Body of pancreas (tissue), 4 donors: ENCODE results near the gene RBBP8NL. TPM values are rescaled to one million over a fixed set of nuclear protein-coding genes. Genes with fewer than 3 reads are reported as not detected.

Experiments
- ATAC-seq: fragments of 150-250 bp; one replicate; pipeline ENCODE4 v1.9.1; 2016
- DNase-seq, 4 donors: peaks; one replicate each; pipeline ENCODE4 v3.0.0-alpha.2; 2019
- H3K27ac ChIP-seq, 4 donors: fragments of 200-600 bp; sonication (generic); 1 replicate in 3 of 4; 2 replicates in 1 of 4; pipeline versions ENCODE4 v1.5.1 to v1.6.1; 2016 to 2019; ENCODE audit warnings: mild to moderate bottlenecking in 1 of 4, mixed read lengths in 1 of 4, moderate library complexity in 1 of 4
- H3K27me3 ChIP-seq, 2 donors: fragments of 200-600 bp; sonication (generic); one replicate each; pipeline ENCODE4 v1.6.0; 2016; ENCODE audit warnings: mild to moderate bottlenecking in 1 of 2
- H3K36me3 ChIP-seq, 2 donors: fragments of 200-600 bp; sonication (generic); replicated peaks in 1 of 2; 2 replicates each; pipeline ENCODE4 v1.5.1; 2016; ENCODE audit warnings: low read depth in 2 of 2; ENCODE audit not compliant: insufficient read depth in 1 of 2
- H3K4me1 ChIP-seq: fragments of 200-600 bp; sonication (generic); one replicate; pipeline ENCODE4 v1.6.0; 2016
- H3K4me3 ChIP-seq, 2 donors: fragments of 200-600 bp; sonication (generic); 1 replicate in 1 of 2; 2 replicates in 1 of 2; pipeline ENCODE4 v1.5.1; 2016 to 2019
- H3K9me3 ChIP-seq, 3 donors: fragments of 200-600 bp; sonication (generic); 1 replicate in 2 of 3; 2 replicates in 1 of 3; pipeline ENCODE4 v1.5.1; 2016
- POLR2A ChIP-seq, 3 donors: fragments of 450-650 bp; IDR thresholded peaks; one replicate each; pipeline ENCODE4 v1.6.1; 2016; ENCODE audit warnings: antibody characterized with exemption in 3 of 3, mild to moderate bottlenecking in 2 of 3
- WGBS, 2 donors: methylation state at CpG; one replicate each; pipeline ENCODE4 v1.1.5; 2017; 5-methylcytosine and 5-hydroxymethylcytosine counted together
- intact Hi-C: fragments of 100-400 bp; cut with DNase I; formaldehyde crosslinking; loops from one replicate; pipeline ENCODE4 v1.15.1; 2023
- total RNA-seq, 2 donors: library from RNA; depleted of rRNA; stranded (reverse); fragments of >200 nt; gene quantifications; one replicate each; pipeline ENCODE4 v1.1.0, GENCODE V29; 2016
- TF ChIP-seq, protein P1 (sequence below), 7 experiments: fragments of 450-650 bp in 4 of 7; fragments of 200-600 bp in 3 of 7; sonication (generic) in 3 of 7; IDR thresholded peaks; one replicate each; pipeline ENCODE4 v1.5.1; 2016 to 2019; ENCODE audit warnings: antibody characterized with exemption in 7 of 7

RBBP8NL gene
- total RNA-seq, 2 donors from 2014 or later = 2.3 TPM

DNA sequence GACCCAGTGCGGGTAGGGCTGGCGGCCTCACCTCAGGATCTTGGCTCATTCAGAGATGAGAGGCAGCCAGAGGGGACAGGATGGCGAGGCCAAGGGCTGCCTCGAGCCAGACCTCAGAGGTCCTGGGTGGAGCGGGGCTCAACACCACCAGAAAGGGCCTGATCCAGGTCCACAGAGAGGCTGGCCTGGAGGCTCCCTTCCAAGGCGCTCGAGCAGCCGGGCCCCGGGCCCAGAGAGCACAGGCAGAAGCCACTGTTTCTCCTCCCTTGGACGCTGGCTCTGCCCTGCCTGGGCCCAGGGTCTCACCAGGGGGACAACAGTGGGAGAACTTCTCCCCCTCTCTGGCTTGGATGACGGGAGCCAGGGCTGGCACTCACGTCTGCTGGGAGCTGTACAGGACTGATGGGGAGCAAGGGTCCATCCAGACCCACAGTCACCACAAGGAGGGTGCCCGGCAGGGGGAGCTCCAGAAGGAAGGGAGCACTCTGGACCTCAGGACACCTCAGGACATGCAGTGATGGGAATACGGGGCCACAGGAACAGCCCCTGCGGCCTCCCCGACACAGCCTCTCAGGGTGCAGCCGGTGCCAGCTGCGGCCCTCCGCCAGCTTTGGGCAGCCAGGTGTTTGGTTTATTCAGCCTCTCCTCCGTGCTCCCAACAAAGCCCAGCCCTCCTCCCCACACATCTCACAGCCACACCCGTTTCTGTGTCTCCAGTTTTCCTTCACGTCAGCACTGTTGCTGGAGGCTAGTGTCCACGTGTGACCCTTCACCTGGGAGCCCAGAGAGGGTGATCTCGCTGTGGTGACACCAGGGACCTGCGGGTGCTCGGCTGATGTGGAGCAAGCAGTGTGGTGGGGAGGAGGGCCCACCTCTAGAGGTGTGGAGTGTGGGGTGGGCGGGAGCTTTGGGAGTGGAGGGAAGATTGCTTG, 31.8 kb downstream of the RBBP8NL start:
- WGBS, 2 donors = 88 to 91% methylated on average over 7 to 27 of the region's 27 CpGs
- Histone ChIP-seq H3K27ac (no peak overlapping the region), H3K36me3 (no peaks in the 10 kb centered on the region), H3K4me1 (no peaks in the 10 kb centered on the region), H3K27me3 (no peaks in the 10 kb centered on the region), H3K4me3 (no peak overlapping the region), H3K9me3 (no peaks in the 10 kb centered on the region)
- ATAC-seq = no peak
- intact Hi-C loops = no loop called here
- no peak for TF ChIP-seq POLR2A (IDR thresholded peaks at IDR 0.05)
- TF ChIP-seq, protein P1, sequence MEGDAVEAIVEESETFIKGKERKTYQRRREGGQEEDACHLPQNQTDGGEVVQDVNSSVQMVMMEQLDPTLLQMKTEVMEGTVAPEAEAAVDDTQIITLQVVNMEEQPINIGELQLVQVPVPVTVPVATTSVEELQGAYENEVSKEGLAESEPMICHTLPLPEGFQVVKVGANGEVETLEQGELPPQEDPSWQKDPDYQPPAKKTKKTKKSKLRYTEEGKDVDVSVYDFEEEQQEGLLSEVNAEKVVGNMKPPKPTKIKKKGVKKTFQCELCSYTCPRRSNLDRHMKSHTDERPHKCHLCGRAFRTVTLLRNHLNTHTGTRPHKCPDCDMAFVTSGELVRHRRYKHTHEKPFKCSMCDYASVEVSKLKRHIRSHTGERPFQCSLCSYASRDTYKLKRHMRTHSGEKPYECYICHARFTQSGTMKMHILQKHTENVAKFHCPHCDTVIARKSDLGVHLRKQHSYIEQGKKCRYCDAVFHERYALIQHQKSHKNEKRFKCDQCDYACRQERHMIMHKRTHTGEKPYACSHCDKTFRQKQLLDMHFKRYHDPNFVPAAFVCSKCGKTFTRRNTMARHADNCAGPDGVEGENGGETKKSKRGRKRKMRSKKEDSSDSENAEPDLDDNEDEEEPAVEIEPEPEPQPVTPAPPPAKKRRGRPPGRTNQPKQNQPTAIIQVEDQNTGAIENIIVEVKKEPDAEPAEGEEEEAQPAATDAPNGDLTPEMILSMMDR (IDR thresholded peaks at IDR 0.05) = no peak
- DNase-seq = no peak

DNA sequence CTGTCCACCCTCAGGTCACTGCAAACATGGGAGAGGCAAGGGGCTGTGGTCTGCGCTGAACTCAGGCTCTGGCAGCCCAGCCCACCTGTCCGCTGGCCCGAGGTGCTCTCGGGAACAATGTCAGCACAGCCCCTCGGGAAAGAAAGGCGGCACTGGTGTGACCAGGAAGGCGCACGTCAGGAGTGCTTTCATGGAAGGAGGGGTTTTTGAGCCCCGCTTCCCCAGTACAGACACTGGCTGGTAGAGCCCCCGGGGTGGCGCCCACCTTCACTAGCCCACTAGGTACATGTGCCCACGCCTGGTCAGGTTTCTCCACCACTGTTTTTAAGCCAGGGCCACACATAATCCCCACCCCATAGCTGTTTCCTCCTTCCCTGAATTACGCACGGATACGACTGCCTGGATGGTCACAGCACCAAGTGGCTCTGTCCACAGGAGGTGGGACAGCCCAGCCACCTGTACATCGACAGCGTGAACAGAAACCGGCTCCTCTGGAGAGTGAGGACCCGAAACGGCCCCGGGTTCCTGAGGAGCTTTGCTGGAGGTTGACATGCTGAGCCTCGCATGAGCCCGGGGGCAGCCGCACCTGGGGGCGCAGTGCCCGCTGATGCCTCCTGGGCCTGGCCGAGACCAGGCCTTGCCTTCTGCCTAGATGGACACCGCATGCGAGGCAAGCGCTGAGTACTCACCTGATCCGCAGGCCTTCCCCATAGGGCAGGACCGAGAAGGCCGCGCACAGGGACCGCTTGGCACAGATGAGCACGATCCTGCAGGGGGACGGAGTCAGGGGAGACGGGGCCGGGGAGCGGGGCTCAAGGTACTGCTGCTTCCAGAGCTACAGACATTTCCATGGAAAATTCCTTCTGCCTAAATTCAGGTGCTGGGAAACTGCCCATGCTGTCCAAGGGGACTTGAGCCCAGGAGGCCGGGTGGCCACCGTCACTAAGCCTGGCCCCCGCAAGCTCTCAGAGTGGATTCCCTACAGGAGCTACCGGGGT, 32.8 kb downstream of the RBBP8NL start:
- 93% methylated on average over 18 to 40 of the region's 44 CpGs for WGBS, 2 donors
- no peak for DNase-seq
- Histone ChIP-seq H3K27me3 (no peaks in the 10 kb centered on the region), H3K9me3 (no peaks in the 10 kb centered on the region), H3K4me1 (no peaks in the 10 kb centered on the region), H3K36me3 (peaks cover 0 to under 1% of the 10 kb centered on the region in 2 donors), H3K27ac (no peak overlapping the region), H3K4me3 (no peak overlapping the region)
- intact Hi-C loops = no loop called here
- no peak for ATAC-seq
- TF ChIP-seq POLR2A (IDR thresholded peaks at IDR 0.05) = no peak
- TF ChIP-seq, protein P1 (IDR thresholded peaks at IDR 0.05) = no peak

DNA sequence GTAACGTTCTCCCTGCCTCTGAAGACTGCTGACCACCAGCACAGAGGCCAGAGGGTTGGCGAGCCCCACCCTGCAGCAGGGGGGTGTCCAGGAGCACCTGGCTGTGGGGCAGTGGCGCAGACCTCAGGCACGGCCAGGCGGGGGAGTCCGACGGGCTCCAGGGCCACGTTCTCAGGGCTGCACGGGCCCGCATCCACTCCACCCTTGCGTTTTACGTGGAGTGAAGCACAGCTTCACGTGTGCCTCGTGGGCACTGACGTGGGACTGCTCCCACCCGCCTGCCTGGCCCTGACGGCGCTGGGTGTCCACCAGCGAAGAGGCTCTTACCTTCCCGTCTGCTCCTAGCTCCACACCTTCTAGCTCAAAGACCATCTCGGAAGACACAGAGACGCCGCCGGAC, 33.5 kb downstream of the RBBP8NL start:
- Histone ChIP-seq H3K4me1 (peaks cover under 1% of the 10 kb centered on the region), H3K9me3 (no peaks in the 10 kb centered on the region), H3K36me3 (peaks cover 0 to 5% of the 10 kb centered on the region in 2 donors), H3K27ac (no peak overlapping the region), H3K4me3 (no peak overlapping the region), H3K27me3 (no peaks in the 10 kb centered on the region)
- WGBS, 2 donors = 91 to 96% methylated on average over 8 to 24 of the region's 24 CpGs
- TF ChIP-seq POLR2A (IDR thresholded peaks at IDR 0.05) = no peak
- TF ChIP-seq, protein P1 (IDR thresholded peaks at IDR 0.05) = no peak
- ATAC-seq (no peak), DNase-seq (no peak)
- intact Hi-C loops = no loop called here

DNA sequence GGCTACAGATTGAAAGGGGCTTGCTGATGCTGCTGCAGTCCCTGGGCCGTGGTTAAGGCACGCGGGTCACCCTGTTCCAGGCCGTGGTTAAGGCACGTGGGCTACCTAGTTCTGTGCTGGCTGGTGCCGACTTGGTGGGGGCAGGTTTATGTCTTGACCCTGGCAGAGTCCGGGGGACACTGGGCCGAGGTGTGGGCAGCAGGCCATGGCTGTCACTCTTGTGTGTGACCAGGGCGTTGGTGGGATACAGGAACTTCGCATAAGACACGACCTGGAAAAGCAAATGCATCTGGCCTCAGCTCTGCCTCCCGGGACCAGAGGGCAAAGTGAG, 34.0 kb downstream of the RBBP8NL start:
- no peaks in the 10 kb centered on the region for H3K9me3 ChIP-seq
- peaks cover 5% of the 10 kb centered on the region for H3K4me1 ChIP-seq
- no peak overlapping the region for H3K4me3 ChIP-seq
- DNase-seq (no peak), ATAC-seq (no peak)
- H3K27me3 ChIP-seq = no peaks in the 10 kb centered on the region
- no peak overlapping the region for H3K27ac ChIP-seq
- 70 to 84% methylated on average over 2 to 10 of the region's 12 CpGs for WGBS, 2 donors
- intact Hi-C loops = no loop called here
- no peak for TF ChIP-seq POLR2A (IDR thresholded peaks at IDR 0.05)
- TF ChIP-seq, protein P1 (IDR thresholded peaks at IDR 0.05) = no peak
- peaks cover 0 to 8% of the 10 kb centered on the region in 2 donors for H3K36me3 ChIP-seq
